SK-N-SH treated with all-trans-retinoic acid at 6 μM for 48 hours (cell line): Measurements from ENCODE around the gene PRSS1.
"Not testable (repeated sequence)": the region's sequence is repeated elsewhere in the genome, so short reads cannot be mapped to it uniquely, and the experiment has no call there.

Source experiments
- ATAC-seq: fragments of 200-7000 bp; cut with Tn5 transposase; 3 replicates; pipeline ENCODE4 v1.9.1; 2020; ENCODE audit warnings: mild to moderate bottlenecking, moderate library complexity
- BACH2 ChIP-seq: fragments of 250-450 bp; sonication (Bioruptor Pico); IDR thresholded peaks from 2 replicates; pipeline ENCODE4 v1.9.0; 2021; ENCODE audit warnings: mild to moderate bottlenecking, borderline replicate concordance
- CREB5 ChIP-seq: fragments of 250-450 bp; sonication (Bioruptor Pico); IDR thresholded peaks from 2 replicates; pipeline ENCODE4 v1.5.1; 2020; ENCODE audit warnings: low read depth, mild to moderate bottlenecking, moderate library complexity
- CSDC2 ChIP-seq: fragments of 250-450 bp; sonication (Bioruptor Pico); IDR thresholded peaks from 2 replicates; pipeline ENCODE4 v1.5.0; 2020; ENCODE audit warnings: mild to moderate bottlenecking, moderate library complexity
- CSRNP3 ChIP-seq: fragments of 250-450 bp; sonication (Bioruptor Pico); IDR thresholded peaks from 2 replicates; pipeline ENCODE4 v1.5.1; 2021; ENCODE audit warnings: mild to moderate bottlenecking, moderate library complexity
- ESRRG ChIP-seq: fragments of 250-450 bp; sonication (Bioruptor Pico); IDR thresholded peaks from 2 replicates; pipeline ENCODE4 v1.6.1; 2021; ENCODE audit warnings: mild to moderate bottlenecking
- GLIS3 ChIP-seq: fragments of 250-450 bp; sonication (Bioruptor Pico); IDR thresholded peaks from 2 replicates; pipeline ENCODE4 v1.5.0; 2020; ENCODE audit warnings: mild to moderate bottlenecking, moderate library complexity
- ISL1 ChIP-seq: fragments of 250-450 bp; sonication (Bioruptor Pico); IDR thresholded peaks from 2 replicates; pipeline ENCODE4 v2.1.2; 2022; ENCODE audit warnings: mild to moderate bottlenecking, moderate library complexity
- OSR1 ChIP-seq: fragments of 250-450 bp; sonication (Bioruptor Pico); IDR thresholded peaks from 2 replicates; pipeline ENCODE4 v1.8.0; 2022; ENCODE audit warnings: moderate library complexity, mild to moderate bottlenecking, inconsistent platforms
- PATZ1 ChIP-seq: fragments of 250-450 bp; sonication (Bioruptor Pico); IDR thresholded peaks from 2 replicates; pipeline ENCODE4 v1.8.0; 2020; ENCODE audit warnings: mild to moderate bottlenecking, moderate library complexity, borderline replicate concordance
- PPARA ChIP-seq: fragments of 250-450 bp; sonication (Bioruptor Pico); IDR thresholded peaks from 2 replicates; pipeline ENCODE4 v1.5.0; 2020; ENCODE audit warnings: mild to moderate bottlenecking, borderline replicate concordance
- RARB ChIP-seq: fragments of 250-450 bp; sonication (Bioruptor Pico); IDR thresholded peaks from 2 replicates; pipeline ENCODE4 v1.8.0; 2021; ENCODE audit warnings: mild to moderate bottlenecking, moderate library complexity
- SNAI2 ChIP-seq: fragments of 250-450 bp; sonication (Bioruptor Pico); IDR thresholded peaks from 2 replicates; pipeline ENCODE4 v1.5.0; 2020; ENCODE audit warnings: mild to moderate bottlenecking, moderate library complexity
- TCF4 ChIP-seq: fragments of 250-450 bp; sonication (Bioruptor Pico); IDR thresholded peaks from 2 replicates; pipeline ENCODE4 v1.8.0; 2021; ENCODE audit warnings: mild to moderate bottlenecking, moderate library complexity, borderline replicate concordance
- TOX ChIP-seq: fragments of 250-450 bp; sonication (Bioruptor Pico); IDR thresholded peaks from 2 replicates; pipeline ENCODE4 v1.8.0; 2021; ENCODE audit warnings: mild to moderate bottlenecking, moderate library complexity, borderline replicate concordance
- ZC3H10 ChIP-seq: fragments of 250-450 bp; sonication (Bioruptor Pico); IDR thresholded peaks from 2 replicates; pipeline ENCODE4 v1.5.1; 2021; ENCODE audit warnings: mild to moderate bottlenecking, moderate library complexity
- ZFP3 ChIP-seq: fragments of 250-450 bp; sonication (Bioruptor Pico); IDR thresholded peaks from 2 replicates; pipeline ENCODE4 v1.5.0; 2020; ENCODE audit warnings: mild to moderate bottlenecking, moderate library complexity
- ZFP30 ChIP-seq: fragments of 450-650 bp; formaldehyde crosslinking; IDR thresholded peaks from 2 replicates; pipeline ENCODE4 v1.5.0; 2022; ENCODE audit warnings: mild to moderate bottlenecking, moderate library complexity
- ZNF565 ChIP-seq: fragments of 450-650 bp; formaldehyde crosslinking; conservative IDR thresholded peaks from 2 replicates; pipeline ENCODE4 v1.5.0; 2020; ENCODE audit warnings: low read depth, mild to moderate bottlenecking, moderate library complexity

Gene PRSS1

GRCh38 chr7:142762104-142762503 is 12.8 kb downstream of the PRSS1 start:
- ATAC-seq: no peak
- TF ChIP-seq PPARA: no peak
- TF ChIP-seq ZC3H10 (CRISPR knock-in tag): no peak
- no peak for TF ChIP-seq CSRNP3 (CRISPR knock-in tag)
- no peak for TF ChIP-seq CREB5 (CRISPR knock-in tag)

- TF ChIP-seq CSRNP3 (CRISPR knock-in tag): no peak
- TF ChIP-seq OSR1 (CRISPR knock-in tag): no peak
- TF ChIP-seq PATZ1 (CRISPR knock-in tag): no peak
- TF ChIP-seq TCF4 (CRISPR knock-in tag): no peak
- no peak for TF ChIP-seq SNAI2 (CRISPR knock-in tag)
- TF ChIP-seq ESRRG: no peak
- TF ChIP-seq ZFP3 (CRISPR knock-in tag): no peak
- no peak for TF ChIP-seq CREB5 (CRISPR knock-in tag)
- ATAC-seq: no peak
These were observed 18.2 kb downstream of the PRSS1 start for GRCh38 chr7:142767451-142767850.

- ATAC-seq: no peak
- no peak for TF ChIP-seq PPARA
- TF ChIP-seq BACH2 (CRISPR knock-in tag): no peak
- no peak for TF ChIP-seq OSR1 (CRISPR knock-in tag)
- TF ChIP-seq GLIS3 (CRISPR knock-in tag): no peak
- TF ChIP-seq ESRRG: no peak
These were observed 18.6 kb downstream of the PRSS1 start for GRCh38 chr7:142767861-142768260.

- not testable (repeated sequence) for ATAC-seq
These were observed 19.6 kb downstream of the PRSS1 start for GRCh38 chr7:142768885-142769284.

GRCh38 chr7:142770661-142771352 is 21.5 kb downstream of the PRSS1 start, which contains the start of gene PRSS2:
Gene PRSS2, plus strand, starts transcription at chr7:142770970. Its CDS starts 13 bp downstream, at chr7:142770983.
- ATAC-seq: no peak
- no peak for TF ChIP-seq RARB (CRISPR knock-in tag)
- no peak for TF ChIP-seq CSDC2
- no peak for TF ChIP-seq BACH2 (CRISPR knock-in tag)
- no peak for TF ChIP-seq ISL1 (CRISPR knock-in tag)
- TF ChIP-seq TCF4 (CRISPR knock-in tag): no peak
- no peak for TF ChIP-seq PPARA
- TF ChIP-seq OSR1 (CRISPR knock-in tag): no peak
- TF ChIP-seq ZNF565 (CRISPR knock-in tag): no peak

GRCh38 chr7:142771353-142771723 is 22.1 kb downstream of the PRSS1 start:
- ATAC-seq: no peak
- no peak for TF ChIP-seq ISL1 (CRISPR knock-in tag)
- no peak for TF ChIP-seq ZC3H10 (CRISPR knock-in tag)
- no peak for TF ChIP-seq TOX (CRISPR knock-in tag)
- no peak for TF ChIP-seq ESRRG
- no peak for TF ChIP-seq CSDC2
- TF ChIP-seq ZNF565 (CRISPR knock-in tag): no peak
- TF ChIP-seq SNAI2 (CRISPR knock-in tag): no peak
- TF ChIP-seq ZFP30 (CRISPR knock-in tag): no peak
- no peak for TF ChIP-seq PPARA
- no peak for TF ChIP-seq PATZ1 (CRISPR knock-in tag)
- TF ChIP-seq ZFP3 (CRISPR knock-in tag): no peak
- TF ChIP-seq CREB5 (CRISPR knock-in tag): no peak
